Measurements from ENCODE around the gene WDR55.
"Not testable (repeated sequence)": the region's sequence is repeated elsewhere in the genome, so short reads cannot be mapped to it uniquely, and the experiment has no call there.

Gene WDR55

GRCh38 chr5:140635291-140636257, 29.1 kb upstream of the WDR55 start:
- no peak for TF ChIP-seq CTCF (IDR thresholded peaks at IDR 0.05; ENCODE audit: low read length, missing control alignments)
- no peak for DNase-seq (ENCODE audit: low read depth)
- H3K4me3 ChIP-seq (replicated peaks; ENCODE audit: low read depth, low read length) = no peak overlapping the region

GRCh38 chr5:140637371-140638100, 27.2 kb upstream of the WDR55 start:
- no peak for TF ChIP-seq CTCF (IDR thresholded peaks at IDR 0.05; ENCODE audit: low read length, missing control alignments)
- no peak overlapping the region for H3K4me3 ChIP-seq (replicated peaks; ENCODE audit: low read depth, low read length)
- no peak for DNase-seq (ENCODE audit: low read depth)

- peak overlapping the region; percentile 66 for H3K4me3 ChIP-seq (replicated peaks; ENCODE audit: low read depth, low read length)
- not testable (repeated sequence) for DNase-seq (ENCODE audit: low read depth)
Observed at GRCh38 chr5:140638898-140639147, 25.9 kb upstream of the WDR55 start.

- peak; percentile 96 for DNase-seq (ENCODE audit: low read depth)
- peak; percentile 52 for TF ChIP-seq CTCF (IDR thresholded peaks at IDR 0.05; ENCODE audit: low read length, missing control alignments)
- H3K4me3 ChIP-seq (replicated peaks; ENCODE audit: low read depth, low read length) = peak within 1 kb of the TSS; percentile 66
Observed at GRCh38 chr5:140639148-140639981, 25.3 kb upstream of the WDR55 start, which contains the start of gene TMCO6. TMCO6 (plus strand) TSS chr5:140639451; CDS start chr5:140639528, 77 bp downstream.

- H3K4me3 ChIP-seq (replicated peaks; ENCODE audit: low read depth, low read length) = no peak overlapping the region
- DNase-seq (ENCODE audit: low read depth) = no peak
- no peak for TF ChIP-seq CTCF (IDR thresholded peaks at IDR 0.05; ENCODE audit: low read length, missing control alignments)
Observed at GRCh38 chr5:140641716-140642115, 23.0 kb upstream of the WDR55 start.

GRCh38 chr5:140642718-140643117, 22.0 kb upstream of the WDR55 start:
- peak; percentile 56 for DNase-seq (ENCODE audit: low read depth)
- no peak overlapping the region for H3K4me3 ChIP-seq (replicated peaks; ENCODE audit: low read depth, low read length)
- no peak for TF ChIP-seq CTCF (IDR thresholded peaks at IDR 0.05; ENCODE audit: low read length, missing control alignments)

GRCh38 chr5:140647042-140647419, 17.7 kb upstream of the WDR55 start:
- H3K4me3 ChIP-seq (replicated peaks; ENCODE audit: low read depth, low read length) = peak overlapping the region; percentile 92
- TF ChIP-seq CTCF (IDR thresholded peaks at IDR 0.05; ENCODE audit: low read length, missing control alignments) = no peak
- no peak for DNase-seq (ENCODE audit: low read depth)
